Liver (tissue), 9 donors: ENCODE data around the gene ABHD8. TPM values are rescaled to one million over a fixed set of nuclear protein-coding genes. Genes with fewer than 3 reads are reported as not detected.
A peak's percentile ranks its signal among the peaks of the same experiment; 100 is the strongest.

Experiments used
- DNase-seq: peaks from one replicate; pipeline ENCODE4 v3.0.0-alpha.2; 2017; ENCODE audit warnings: low spot score
- H3K27ac ChIP-seq, 2 donors: one replicate each; pipeline ENCODE4 v1.7.0; 2013; ENCODE audit warnings: inconsistent platforms in 2 of 2, low read length in 2 of 2, control low read depth in 1 of 2, low read depth in 1 of 2, mild to moderate bottlenecking in 1 of 2
- H3K27me3 ChIP-seq, 4 donors: one replicate each; pipeline versions ENCODE4 v1.6.1 to v1.7.0; 2013; ENCODE audit warnings: low read length in 3 of 4, inconsistent platforms in 1 of 4, mild to moderate bottlenecking in 1 of 4, moderate library complexity in 1 of 4; ENCODE audit not compliant: control insufficient read depth in 4 of 4, insufficient read depth in 4 of 4
- H3K36me3 ChIP-seq, 4 donors: one replicate each; pipeline versions ENCODE4 v1.6.1 to v1.7.0; 2013; ENCODE audit warnings: low read length in 3 of 4, mild to moderate bottlenecking in 3 of 4, low read depth in 1 of 4, moderate library complexity in 1 of 4; ENCODE audit not compliant: control insufficient read depth in 4 of 4, insufficient read depth in 3 of 4
- H3K4me1 ChIP-seq, 4 donors: one replicate each; pipeline versions ENCODE4 v1.6.1 to v1.7.0; 2013; ENCODE audit warnings: low read length in 3 of 4, mild to moderate bottlenecking in 3 of 4, moderate library complexity in 1 of 4; ENCODE audit not compliant: control insufficient read depth in 4 of 4, insufficient read depth in 4 of 4
- H3K4me3 ChIP-seq, 3 donors: one replicate each; pipeline versions ENCODE4 v1.6.1 to v1.7.0; 2013; ENCODE audit warnings: low read length in 3 of 3, control low read depth in 1 of 3, low read depth in 1 of 3, mild to moderate bottlenecking in 1 of 3
- H3K9ac ChIP-seq, 2 donors: one replicate each; pipeline ENCODE4 v1.7.0; 2013; ENCODE audit warnings: low read length in 2 of 2, mild to moderate bottlenecking in 2 of 2, moderate library complexity in 2 of 2, control low read depth in 1 of 2, low read depth in 1 of 2
- H3K9me3 ChIP-seq, 4 donors: one replicate each; pipeline versions ENCODE4 v1.6.1 to v1.7.0; 2013; ENCODE audit warnings: low read length in 3 of 4; ENCODE audit not compliant: control insufficient read depth in 4 of 4
- ATF3 ChIP-seq: IDR thresholded peaks from 2 replicates; pipeline ENCODE4 v1.6.1; 2016; ENCODE audit warnings: antibody characterized with exemption
- CTCF ChIP-seq: fragments of 150-350 bp; IDR thresholded peaks from 2 replicates; pipeline ENCODE4 v1.5.1; 2017; ENCODE audit warnings: improper control_type of control experiment, low read depth, low read length; ENCODE audit not compliant: missing input control
- EGR1 ChIP-seq, 2 donors: IDR thresholded peaks; 2 replicates each; pipeline ENCODE4 v1.6.1; 2016 to 2018; ENCODE audit warnings: antibody characterized with exemption in 2 of 2, low read depth in 2 of 2
- FOXA1 ChIP-seq: IDR thresholded peaks from 2 replicates; pipeline ENCODE4 v1.6.1; 2016; ENCODE audit warnings: antibody characterized with exemption
- FOXA2 ChIP-seq: IDR thresholded peaks from 2 replicates; pipeline ENCODE4 v1.6.1; 2016; ENCODE audit warnings: antibody characterized with exemption
- GABPA ChIP-seq, 2 donors: IDR thresholded peaks in 1 of 2; conservative IDR thresholded peaks in 1 of 2; 2 replicates each; pipeline ENCODE4 v1.6.1; 2016; ENCODE audit warnings: antibody characterized with exemption in 2 of 2, mild to moderate bottlenecking in 1 of 2, moderate library complexity in 1 of 2
- HNF4A ChIP-seq, 2 donors: conservative IDR thresholded peaks; 2 replicates each; pipeline ENCODE4 v1.6.1; 2016; ENCODE audit warnings: antibody characterized with exemption in 2 of 2, mild to moderate bottlenecking in 2 of 2
- HNF4G ChIP-seq: IDR thresholded peaks from 2 replicates; pipeline ENCODE4 v1.6.1; 2016; ENCODE audit warnings: antibody characterized with exemption
- JUND ChIP-seq, 2 donors: IDR thresholded peaks; 2 replicates each; pipeline ENCODE4 v1.6.1; 2016; ENCODE audit warnings: antibody characterized with exemption in 2 of 2
- MAX ChIP-seq: IDR thresholded peaks from 2 replicates; pipeline ENCODE4 v1.6.1; 2016; ENCODE audit warnings: antibody characterized with exemption
- NR2F2 ChIP-seq: IDR thresholded peaks from 2 replicates; pipeline ENCODE4 v1.6.1; 2016; ENCODE audit warnings: antibody characterized with exemption
- RAD21 ChIP-seq, 2 donors: IDR thresholded peaks; 2 replicates each; pipeline ENCODE4 v1.6.1; 2016; ENCODE audit warnings: antibody characterized with exemption in 2 of 2, mild to moderate bottlenecking in 2 of 2
- REST ChIP-seq: IDR thresholded peaks from 2 replicates; pipeline ENCODE4 v1.6.1; 2016; ENCODE audit warnings: antibody characterized with exemption, mild to moderate bottlenecking
- RXRA ChIP-seq, 2 donors: IDR thresholded peaks; 2 replicates each; pipeline ENCODE4 v1.6.1; 2017 to 2018; ENCODE audit warnings: antibody characterized with exemption in 2 of 2, mild to moderate bottlenecking in 1 of 2
- SP1 ChIP-seq: IDR thresholded peaks from 2 replicates; pipeline ENCODE4 v1.6.1; 2018; ENCODE audit warnings: antibody characterized with exemption, mild to moderate bottlenecking
- TAF1 ChIP-seq: conservative IDR thresholded peaks from 2 replicates; pipeline ENCODE4 v1.6.1; 2016; ENCODE audit warnings: antibody characterized with exemption, mild to moderate bottlenecking
- YY1 ChIP-seq: IDR thresholded peaks from 2 replicates; pipeline ENCODE4 v1.6.1; 2016; ENCODE audit warnings: antibody characterized with exemption, mild to moderate bottlenecking
- ZBTB33 ChIP-seq: IDR thresholded peaks from 2 replicates; pipeline ENCODE4 v1.6.1; 2016; ENCODE audit warnings: antibody characterized with exemption
- WGBS: extraction: QIAGEN DNeasy Blood & Tissue Kit; methylation state at CpG from one replicate; pipeline ENCODE4 v1.1.7; 2013; 5-methylcytosine and 5-hydroxymethylcytosine counted together
- polyA plus RNA-seq, 2 donors: library from polyadenylated mRNA; stranded (reverse) in 1 of 2; unstranded in 1 of 2; fragments of 200-250 nt in 1 of 2; fragments of >200 nt in 1 of 2; fragmentation: Nextera tagmentation in 1 of 2; extraction: Ambion mirVana in 1 of 2; gene quantifications; one replicate each; pipeline versions ENCODE4 v1.2.1 to v1.2.3, GENCODE V29; 2013 to 2015
- total RNA-seq, 2 donors: library from RNA; depleted of rRNA; stranded (reverse); fragments of >200 nt; gene quantifications; one replicate each; pipeline ENCODE4 v1.2.3, GENCODE V29; 2014
- donor health status: healthy.
- donor health status: healthy.
- donor health status: healthy.
- donor health status: healthy.
- donor health status: healthy.

Gene ABHD8
- total and polyA plus RNA-seq, 4 donors = 6.3 to 26.9 (median 14.4) TPM

- TF ChIP-seq NR2F2 = no peak
- TF ChIP-seq YY1 = no peak
- TF ChIP-seq SP1 = no peak
- TF ChIP-seq FOXA2 = no peak
- no peak for TF ChIP-seq REST
- no peak for TF ChIP-seq HNF4G
- TF ChIP-seq JUND (IDR thresholded peaks at IDR 0.05) = no peak
- no peak for TF ChIP-seq TAF1
- TF ChIP-seq HNF4A (conservative IDR thresholded peaks at IDR 0.05) = no peak
- TF ChIP-seq EGR1 (IDR thresholded peaks at IDR 0.05; ENCODE audit: low read depth in 2 of 2) = no peak
- no peak for TF ChIP-seq FOXA1
- TF ChIP-seq GABPA (IDR thresholded peaks at IDR 0.05 in 1 of 2, conservative IDR thresholded peaks at IDR 0.05 in 1 of 2) = no peak
- TF ChIP-seq ATF3 = no peak
- TF ChIP-seq ZBTB33 = no peak
- H3K36me3 ChIP-seq = no peaks in the 10 kb centered on the region
- H3K9me3 ChIP-seq = no peaks in the 10 kb centered on the region
- no peak overlapping the region for H3K27ac ChIP-seq
- H3K27me3 ChIP-seq = no peaks in the 10 kb centered on the region
- DNase-seq = no peak
- WGBS = 93% methylated on average over 7 of the region's 7 CpGs
- peaks cover 3 to 19% (median 9%) of the 10 kb centered on the region in 4 donors for H3K4me1 ChIP-seq
- no peak overlapping the region for H3K9ac ChIP-seq
- H3K4me3 ChIP-seq = no peak overlapping the region
Observed at GRCh38 chr19:17283504-17283996, 19.7 kb downstream of the ABHD8 start.

GRCh38 chr19:17282488-17283125 is 20.6 kb downstream of the ABHD8 start:
- Histone ChIP-seq H3K9ac (no peak overlapping the region), H3K4me1 (peaks cover 3 to 19% (median 9%) of the 10 kb centered on the region in 4 donors), H3K9me3 (no peaks in the 10 kb centered on the region), H3K4me3 (peak overlapping the region in 1 of 3 donors; percentile 36), H3K27me3 (no peaks in the 10 kb centered on the region), H3K27ac (no peak overlapping the region), H3K36me3 (peaks cover 0 to 2% (median under 1%) of the 10 kb centered on the region in 4 donors)
- peak; percentile 94 for DNase-seq
- 4% methylated on average over 45 of the region's 45 CpGs for WGBS
- no peak for TF ChIP-seq ATF3
- no peak for TF ChIP-seq RXRA (IDR thresholded peaks at IDR 0.05)
- TF ChIP-seq CTCF = peak; percentile 91
- TF ChIP-seq MAX = no peak
- TF ChIP-seq SP1 = no peak
- TF ChIP-seq RAD21 (IDR thresholded peaks at IDR 0.05) = peak; percentile 91 to 97
- TF ChIP-seq JUND (IDR thresholded peaks at IDR 0.05) = no peak
- TF ChIP-seq HNF4G = no peak
- TF ChIP-seq ZBTB33 = no peak
- TF ChIP-seq FOXA2 = no peak
